Caco-2 (cell line): ENCODE data around the gene RHEX. TPM values are rescaled to one million over a fixed set of nuclear protein-coding genes. Genes with fewer than 3 reads are reported as not detected.
"Not testable (repeated sequence)": the region's sequence is repeated elsewhere in the genome, so short reads cannot be mapped to it uniquely, and the experiment has no call there.

Experiments
- BruUV-seq: library from RNA; stranded (reverse); fragments of 400-500 nt; replicated peaks from 2 replicates; lab custom pipeline; 2021; lab: Mats Ljungman, UMichigan
- CTCF ChIA-PET: fragments of 300-600 bp; sonication (Branson Sonifier 250); formaldehyde crosslinking; loops from one replicate; lab custom pipeline; 2022; ENCODE audit warnings: antibody characterized with exemption; lab: Charles Lee
- POLR2A ChIA-PET: fragments of 300-600 bp; sonication (Branson Sonifier 250); formaldehyde crosslinking; loops from one replicate; lab custom pipeline; 2022; ENCODE audit warnings: antibody characterized with exemption; lab: Charles Lee
- DNase-seq, 2 experiments: peaks; one replicate each; pipeline versions ENCODE4 v3.0.0 to v3.0.0-alpha.2; 2020 to 2022
- H3K27me3 ChIP-seq: replicated peaks from 2 replicates; pipeline ENCODE4 v1.6.0; 2011; ENCODE audit warnings: low read length; ENCODE audit not compliant: control insufficient read depth, insufficient read depth
- H3K36me3 ChIP-seq: 2 replicates; pipeline ENCODE4 v1.5.1; 2011; ENCODE audit warnings: low read length; ENCODE audit not compliant: control insufficient read depth, insufficient read depth
- H3K4me1 ChIP-seq: fragments of 250-450 bp; sonication (Bioruptor Pico); 2 replicates; pipeline ENCODE4 v1.5.1; 2020; ENCODE audit warnings: mild to moderate bottlenecking
- H3K4me3 ChIP-seq: 2 replicates; pipeline ENCODE4 v1.5.1; 2011; ENCODE audit warnings: low read depth, mild to moderate bottlenecking, control low read depth, low read length
- H3K9me3 ChIP-seq: fragments of 250-450 bp; sonication (Bioruptor Pico); 2 replicates; pipeline ENCODE4 v1.5.1; 2020; ENCODE audit warnings: mild to moderate bottlenecking, moderate library complexity
- H3K27ac Mint-ChIP-seq: one replicate; pipeline ENCODE4 v1.8.0; 2022; ENCODE audit warnings: mixed read lengths; ENCODE audit not compliant: unreplicated experiment
- H3K27me3 Mint-ChIP-seq: one replicate; pipeline ENCODE4 v1.8.0; 2022; ENCODE audit warnings: mixed read lengths; ENCODE audit not compliant: insufficient read depth, unreplicated experiment
- H3K36me3 Mint-ChIP-seq: one replicate; pipeline ENCODE4 v1.8.0; 2022; ENCODE audit warnings: mild to moderate bottlenecking, mixed read lengths; ENCODE audit not compliant: insufficient read depth, unreplicated experiment
- H3K4me1 Mint-ChIP-seq: one replicate; pipeline ENCODE4 v1.8.0; 2022; ENCODE audit warnings: low read depth, mixed read lengths; ENCODE audit not compliant: unreplicated experiment
- H3K4me3 Mint-ChIP-seq: one replicate; pipeline ENCODE4 v1.8.0; 2022; ENCODE audit warnings: mild to moderate bottlenecking, moderate library complexity, mixed read lengths; ENCODE audit not compliant: unreplicated experiment
- H3K9me3 Mint-ChIP-seq: one replicate; pipeline ENCODE4 v1.8.0; 2022; ENCODE audit warnings: mixed read lengths; ENCODE audit not compliant: unreplicated experiment
- intact Hi-C: fragments of 100-400 bp; cut with micrococcal nuclease; formaldehyde crosslinking; loops from one replicate; pipeline ENCODE4 v1.10.0; 2022; ENCODE audit not compliant: unreplicated experiment
- total RNA-seq: library from RNA; stranded (reverse); gene quantifications from 2 replicates; pipeline ENCODE4 v1.2.3, GENCODE V29; 2022
- TF ChIP-seq, protein P1 (sequence below), 2 experiments: fragments of 200-600 bp in 1 of 2; IDR thresholded peaks; 1 replicate in 1 of 2; 2 replicates in 1 of 2; pipeline versions ENCODE4 v1.5.1 to v1.8.0; 2011 to 2022; ENCODE audit warnings: antibody characterized with exemption in 1 of 2, control low read depth in 1 of 2, inconsistent platforms in 1 of 2, low read depth in 1 of 2, low read length in 1 of 2, mild to moderate bottlenecking in 1 of 2, moderate library complexity in 1 of 2; ENCODE audit not compliant: insufficient read depth in 1 of 2, severe bottlenecking in 1 of 2, unreplicated experiment in 1 of 2

RHEX gene
- total RNA-seq, 1 experiment from 2014 or later = not detected

DNA sequence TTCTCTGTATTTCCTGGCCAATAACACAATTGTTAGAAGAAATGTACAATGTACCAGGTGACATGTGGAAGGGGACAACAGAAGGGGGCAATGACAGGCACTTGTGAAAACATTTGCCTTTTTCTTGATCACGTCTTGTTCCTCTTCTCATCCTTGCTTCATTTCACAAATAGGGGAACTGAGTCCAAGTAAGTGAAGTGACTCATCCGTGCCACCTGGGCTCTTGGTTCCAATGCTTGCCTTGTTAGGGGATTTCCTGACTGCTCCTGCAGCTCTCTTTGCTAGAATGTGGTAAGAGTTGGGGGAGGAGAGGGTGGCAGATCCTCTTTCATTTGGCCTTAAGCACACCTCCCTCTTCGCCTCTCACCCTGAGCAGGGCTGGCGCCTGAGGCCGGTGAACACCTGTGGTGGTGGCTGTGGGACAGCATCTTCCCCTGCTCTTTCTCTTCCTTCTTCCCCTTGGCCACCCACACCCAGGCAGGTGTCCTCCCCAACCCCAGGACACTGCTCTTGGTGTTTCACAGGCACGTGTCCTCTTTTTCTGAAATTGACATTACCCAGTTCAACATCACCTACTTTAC, 2.2 kb upstream of the RHEX start:
- Histone ChIP-seq H3K36me3 (no peaks in the 10 kb centered on the region), H3K4me1 (peaks cover 14% of the 10 kb centered on the region), H3K9me3 (no peaks in the 10 kb centered on the region), H3K27me3 (no peaks in the 10 kb centered on the region), H3K4me3 (no peak overlapping the region)
- H3K36me3 Mint-ChIP-seq = no peaks in the 10 kb centered on the region
- no peaks in the 10 kb centered on the region for H3K9me3 Mint-ChIP-seq
- no TSS peak for BruUV-seq
- H3K27ac Mint-ChIP-seq = no peak overlapping the region
- H3K27me3 Mint-ChIP-seq = no peaks in the 10 kb centered on the region
- H3K4me1 Mint-ChIP-seq = peaks cover 24% of the 10 kb centered on the region
- POLR2A ChIA-PET = no interaction called here
- TF ChIP-seq, protein P1, sequence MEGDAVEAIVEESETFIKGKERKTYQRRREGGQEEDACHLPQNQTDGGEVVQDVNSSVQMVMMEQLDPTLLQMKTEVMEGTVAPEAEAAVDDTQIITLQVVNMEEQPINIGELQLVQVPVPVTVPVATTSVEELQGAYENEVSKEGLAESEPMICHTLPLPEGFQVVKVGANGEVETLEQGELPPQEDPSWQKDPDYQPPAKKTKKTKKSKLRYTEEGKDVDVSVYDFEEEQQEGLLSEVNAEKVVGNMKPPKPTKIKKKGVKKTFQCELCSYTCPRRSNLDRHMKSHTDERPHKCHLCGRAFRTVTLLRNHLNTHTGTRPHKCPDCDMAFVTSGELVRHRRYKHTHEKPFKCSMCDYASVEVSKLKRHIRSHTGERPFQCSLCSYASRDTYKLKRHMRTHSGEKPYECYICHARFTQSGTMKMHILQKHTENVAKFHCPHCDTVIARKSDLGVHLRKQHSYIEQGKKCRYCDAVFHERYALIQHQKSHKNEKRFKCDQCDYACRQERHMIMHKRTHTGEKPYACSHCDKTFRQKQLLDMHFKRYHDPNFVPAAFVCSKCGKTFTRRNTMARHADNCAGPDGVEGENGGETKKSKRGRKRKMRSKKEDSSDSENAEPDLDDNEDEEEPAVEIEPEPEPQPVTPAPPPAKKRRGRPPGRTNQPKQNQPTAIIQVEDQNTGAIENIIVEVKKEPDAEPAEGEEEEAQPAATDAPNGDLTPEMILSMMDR (IDR thresholded peaks at IDR 0.05; ENCODE audit: insufficient read depth in 1 of 2, low read depth in 1 of 2, low read length in 1 of 2, severe bottlenecking in 1 of 2, unreplicated experiment in 1 of 2) = no peak
- DNase-seq = no peak
- CTCF ChIA-PET = no interaction called here
- H3K4me3 Mint-ChIP-seq = no peak overlapping the region
- intact Hi-C loops = no loop called here

DNA sequence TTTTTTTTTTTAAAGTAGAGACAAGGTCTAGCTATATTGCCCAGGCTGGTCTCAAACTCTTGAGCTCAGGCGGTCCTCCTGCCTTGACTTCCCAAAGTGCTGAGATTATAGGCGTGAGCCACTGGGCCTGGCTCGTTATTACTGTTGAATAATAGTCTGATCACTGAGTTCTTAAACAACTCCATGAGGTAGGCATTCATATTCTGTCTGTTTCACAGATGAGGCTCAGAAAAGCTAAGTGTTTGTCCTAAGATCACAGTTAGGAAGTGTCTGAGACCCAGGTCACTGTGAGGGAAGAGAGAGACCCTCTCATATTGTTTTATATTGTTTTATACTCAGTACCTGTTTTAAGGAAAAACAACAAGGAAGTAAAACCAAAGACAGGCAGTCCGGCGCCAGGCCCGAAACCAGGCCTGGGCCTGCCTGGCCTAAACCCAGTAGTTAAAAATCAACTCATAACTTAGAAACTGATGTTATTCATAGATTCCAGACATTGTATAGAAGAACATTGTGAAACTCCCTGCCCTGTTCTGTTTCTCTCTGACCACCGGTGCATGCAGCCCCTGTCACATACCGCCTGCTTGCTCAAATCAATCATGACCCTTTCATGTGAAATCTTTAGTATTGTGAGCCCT, 625 bp upstream of the RHEX start:
- H3K27ac Mint-ChIP-seq, H3K4me3 Mint-ChIP-seq, H3K4me3 ChIP-seq, BruUV-seq, intact Hi-C loops, H3K27me3 ChIP-seq, CTCF ChIA-PET, H3K27me3 Mint-ChIP-seq, H3K9me3 Mint-ChIP-seq, H3K9me3 ChIP-seq, DNase-seq, H3K36me3 Mint-ChIP-seq, POLR2A ChIA-PET, H3K36me3 ChIP-seq: not testable (repeated sequence)
- H3K4me1 ChIP-seq = peaks cover 14% of the 10 kb centered on the region
- H3K4me1 Mint-ChIP-seq = peaks cover 29% of the 10 kb centered on the region

DNA sequence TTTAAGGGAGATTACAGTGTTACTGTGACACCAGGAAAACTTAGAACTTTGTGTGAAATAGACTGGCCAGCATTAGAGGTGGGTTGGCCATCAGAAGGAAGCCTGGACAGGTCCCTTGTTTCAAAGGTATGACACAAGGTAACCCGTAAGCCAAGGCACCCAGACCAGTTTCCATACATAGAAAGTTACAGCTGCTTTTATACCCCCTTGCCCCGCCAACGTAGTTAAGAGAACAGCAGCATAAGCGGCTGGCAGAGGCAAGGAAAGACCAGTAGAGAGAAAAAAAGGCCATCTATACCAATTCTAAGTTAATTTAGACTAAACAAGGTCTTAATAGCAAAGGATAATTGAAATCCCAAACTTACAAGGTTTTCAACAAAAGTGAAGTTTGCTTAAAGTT, 643 bp downstream of the RHEX start:
- intact Hi-C loops, H3K36me3 ChIP-seq, H3K4me3 ChIP-seq, POLR2A ChIA-PET, DNase-seq, H3K4me3 Mint-ChIP-seq, H3K4me1 ChIP-seq, CTCF ChIA-PET, H3K9me3 ChIP-seq, H3K36me3 Mint-ChIP-seq, H3K9me3 Mint-ChIP-seq, H3K27ac Mint-ChIP-seq, H3K27me3 ChIP-seq, H3K27me3 Mint-ChIP-seq, BruUV-seq: not testable (repeated sequence)
- H3K4me1 Mint-ChIP-seq = peaks cover 18% of the 10 kb centered on the region

DNA sequence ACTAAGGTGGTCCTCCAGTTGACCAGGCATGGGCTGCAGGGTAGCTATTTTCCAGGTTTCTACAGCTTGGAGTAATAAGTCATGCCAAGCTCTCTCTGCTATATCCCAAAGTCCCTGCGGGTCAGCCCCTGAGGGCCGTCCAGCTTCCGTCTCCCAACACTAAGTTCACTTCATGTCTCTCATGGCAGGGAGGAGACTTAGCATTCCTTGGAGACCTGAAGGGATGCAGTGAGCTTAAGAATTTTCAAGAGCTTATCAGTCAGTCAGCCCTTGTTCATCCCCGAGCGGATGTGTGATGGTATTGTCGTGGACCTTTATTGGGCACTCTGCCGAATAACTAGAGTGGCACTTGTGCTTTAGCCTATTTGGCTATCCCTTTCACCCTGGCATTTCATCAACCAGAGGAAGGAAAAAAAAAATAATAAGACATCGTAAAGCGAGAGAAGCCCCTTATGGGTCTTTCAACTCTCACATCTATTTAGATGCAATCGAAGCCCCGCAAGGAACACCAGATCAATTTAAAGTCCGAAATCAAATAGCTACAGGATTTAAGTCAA, 2.2 kb downstream of the RHEX start:
- H3K9me3 ChIP-seq, H3K36me3 Mint-ChIP-seq, H3K27me3 Mint-ChIP-seq, H3K9me3 Mint-ChIP-seq, BruUV-seq, H3K27me3 ChIP-seq, H3K4me3 ChIP-seq, DNase-seq, intact Hi-C loops, H3K27ac Mint-ChIP-seq, H3K36me3 ChIP-seq, H3K4me3 Mint-ChIP-seq: not testable (repeated sequence)
- POLR2A ChIA-PET = interaction anchor here (0.6 kb wide), 1 partner anchor 15 kb away, joined by 3 read pairs; no protein-coding TSS in a partner anchor
- H3K4me1 Mint-ChIP-seq = peaks cover 26% of the 10 kb centered on the region
- peaks cover 12% of the 10 kb centered on the region; the same call in 1 of the 2 replicates for H3K4me1 ChIP-seq
- CTCF ChIA-PET = interaction anchor here (0.6 to 1.3 kb wide), 3 partner anchors 24 to 315 kb away, joined by 3 to 6 read pairs (median 3); no protein-coding TSS in a partner anchor

DNA sequence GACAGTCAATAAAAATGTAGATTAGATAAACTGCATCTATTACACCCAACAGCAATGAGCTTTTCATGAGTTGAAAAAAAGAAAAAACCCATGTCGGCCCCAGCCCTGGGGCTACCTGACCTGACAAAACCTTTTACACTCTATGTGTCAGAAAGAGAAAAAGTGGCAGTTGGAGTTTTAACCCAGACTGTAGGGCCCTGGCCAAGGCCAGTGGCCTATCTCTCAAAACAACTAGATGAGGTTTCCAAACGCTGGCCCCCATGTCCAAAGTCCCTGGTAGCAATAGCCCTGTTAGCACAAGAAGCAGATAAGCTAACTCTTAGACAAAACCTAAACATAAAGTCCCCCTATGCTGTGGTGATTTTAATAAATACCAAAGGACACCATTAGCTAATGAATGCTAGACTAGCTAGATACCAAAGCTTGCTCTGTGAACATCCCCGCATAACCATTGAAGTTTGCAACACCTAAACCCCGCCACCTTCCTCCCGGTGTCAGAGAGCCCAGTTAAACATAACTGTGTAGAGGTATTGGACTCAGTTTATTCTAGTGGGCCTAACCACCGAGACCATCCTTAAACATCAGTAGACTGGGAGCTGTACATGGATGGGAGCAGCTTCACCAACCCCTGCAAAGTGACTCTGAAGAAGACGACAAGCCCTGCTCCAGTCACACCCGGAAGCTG, 2.8 kb downstream of the RHEX start:
- H3K4me3 Mint-ChIP-seq, H3K36me3 ChIP-seq, H3K9me3 ChIP-seq, H3K36me3 Mint-ChIP-seq, H3K4me3 ChIP-seq, H3K27ac Mint-ChIP-seq, H3K27me3 ChIP-seq, H3K9me3 Mint-ChIP-seq, H3K27me3 Mint-ChIP-seq, BruUV-seq, intact Hi-C loops: not testable (repeated sequence)
- ChIA-PET CTCF (interaction anchor here (0.6 to 1.3 kb wide), 3 partner anchors 25 to 316 kb away, joined by 3 to 6 read pairs (median 3); no protein-coding TSS in a partner anchor), POLR2A (interaction anchor here (0.6 kb wide), 1 partner anchor 16 kb away, joined by 3 read pairs; no protein-coding TSS in a partner anchor)
- peaks cover 12% of the 10 kb centered on the region; the same call in 1 of the 2 replicates for H3K4me1 ChIP-seq
- peaks cover 26% of the 10 kb centered on the region for H3K4me1 Mint-ChIP-seq
- DNase-seq = peak; percentile 43 to 61
